ENCODE results near the gene RFX2. TPM values are rescaled to one million over a fixed set of nuclear protein-coding genes. Genes with fewer than 3 reads are reported as not detected.
A peak's percentile ranks its signal among the peaks of the same experiment; 100 is the strongest.
"Not testable (repeated sequence)": the region's sequence is repeated elsewhere in the genome, so short reads cannot be mapped to it uniquely, and the experiment has no call there.

Gene RFX2
- polyA plus RNA-seq, 4 donors, result 6.4 to 8.5 (median 7.6) TPM

GRCh38 chr19:5977222-5977784 is 133.0 kb downstream of the RFX2 start:
- no peak for DNase-seq (ENCODE audit: low read depth in 4 of 4, low spot score in 3 of 4)

DNA sequence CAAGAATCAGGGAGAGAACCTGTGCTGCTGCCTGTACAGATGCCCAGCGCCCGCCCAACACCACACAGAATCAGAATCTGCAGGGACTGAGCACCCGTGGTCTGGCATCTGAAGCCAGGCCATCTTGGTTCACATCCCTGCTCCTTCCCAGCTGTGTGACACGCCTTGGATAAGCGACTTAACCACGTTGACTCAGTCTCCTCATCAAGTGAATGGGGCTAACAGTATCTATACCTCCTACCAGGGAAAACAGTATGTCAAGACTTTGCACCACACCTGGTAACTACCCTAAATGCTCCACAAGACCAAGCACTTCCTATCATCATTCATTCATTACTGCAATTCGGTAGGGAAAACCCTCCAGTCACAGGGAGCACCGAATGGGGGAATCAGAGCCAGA is 133.5 kb downstream of the RFX2 start:
- no peak for DNase-seq (ENCODE audit: low read depth in 4 of 4, low spot score in 3 of 4)

- no peak for DNase-seq (ENCODE audit: low read depth in 4 of 4, low spot score in 3 of 4)
These were observed 134.9 kb downstream of the RFX2 start for GRCh38 chr19:5975388-5975728.

DNA sequence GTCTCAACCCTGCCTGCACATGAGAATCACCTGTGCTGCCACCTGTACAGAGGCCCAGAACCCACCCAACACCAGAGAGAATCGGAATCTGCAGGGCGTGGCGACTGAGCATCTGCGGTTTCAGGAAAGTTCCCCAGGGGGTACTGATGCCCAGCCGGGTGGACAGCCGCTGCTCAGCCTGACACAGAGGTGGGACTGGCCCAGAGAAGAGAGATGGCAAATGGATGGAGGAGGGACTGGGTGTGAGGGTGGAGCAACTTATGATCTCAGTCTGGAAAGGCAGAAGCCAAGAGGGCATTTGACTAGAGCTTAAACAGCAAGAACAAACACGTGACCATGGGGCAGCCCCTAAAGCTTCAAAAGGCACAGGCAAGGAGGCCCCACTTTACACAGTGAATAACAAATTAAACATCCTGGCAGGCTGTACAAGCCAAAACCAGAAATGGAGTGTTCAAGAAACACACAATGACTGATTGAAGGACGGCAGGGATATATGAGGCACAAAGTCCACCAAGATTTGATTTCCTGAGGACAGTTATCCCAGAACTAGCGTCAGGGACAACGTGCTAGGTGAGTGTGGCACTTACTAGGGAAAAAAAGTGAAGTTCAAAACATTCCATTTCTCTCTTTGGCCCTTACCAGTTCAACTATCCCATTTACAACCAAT is 135.4 kb downstream of the RFX2 start:
- DNase-seq (ENCODE audit: low read depth in 4 of 4, low spot score in 3 of 4), result no peak

DNA sequence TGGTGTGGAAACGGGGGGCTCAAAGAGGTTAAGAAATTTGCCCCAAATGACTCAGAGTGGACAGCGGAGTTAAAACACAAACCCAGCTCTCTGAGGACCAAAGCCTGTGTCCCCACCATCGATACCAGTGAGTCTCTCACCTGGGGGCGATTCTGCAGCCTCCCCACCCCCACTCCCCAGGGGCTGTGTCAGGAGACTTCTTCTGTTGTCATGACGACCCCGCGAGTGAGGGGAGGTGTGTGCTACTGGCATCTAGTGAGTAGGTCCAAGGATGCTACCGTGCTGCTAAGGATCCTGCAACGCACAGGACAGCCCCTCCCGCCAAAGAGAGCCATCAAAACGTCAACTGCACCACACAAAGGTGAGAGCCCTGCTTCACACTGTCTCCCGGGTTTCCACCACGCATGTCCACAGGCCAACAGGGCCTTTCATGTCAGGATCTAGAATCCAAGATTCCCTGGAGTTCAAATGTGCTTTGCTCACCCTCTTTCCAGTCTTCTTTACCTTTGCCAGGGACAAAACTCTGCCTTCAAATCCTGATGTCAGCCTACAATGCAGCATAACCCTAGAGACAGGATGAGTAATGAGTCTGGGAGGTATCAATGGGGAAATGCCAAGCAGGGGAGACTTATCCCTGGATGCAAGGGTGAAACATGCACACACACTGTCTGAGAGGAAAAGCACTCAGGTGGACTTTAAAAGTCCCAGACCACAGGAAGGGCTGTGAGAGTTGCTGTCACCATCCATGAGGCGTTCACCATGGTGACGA is 136.2 kb downstream of the RFX2 start:
- DNase-seq (ENCODE audit: low read depth in 4 of 4, low spot score in 3 of 4), result no peak

GRCh38 chr19:5973376-5973775 is 136.9 kb downstream of the RFX2 start:
- DNase-seq (ENCODE audit: low read depth in 4 of 4, low spot score in 3 of 4), result no peak

GRCh38 chr19:5972355-5972731 is 138.0 kb downstream of the RFX2 start:
- DNase-seq (ENCODE audit: low read depth in 4 of 4, low spot score in 3 of 4), result no peak

GRCh38 chr19:5971714-5972354 is 138.5 kb downstream of the RFX2 start:
- no peak for DNase-seq (ENCODE audit: low read depth in 4 of 4, low spot score in 3 of 4)

- no peak for DNase-seq (ENCODE audit: low read depth in 4 of 4, low spot score in 3 of 4)
These were observed 140.8 kb downstream of the RFX2 start for GRCh38 chr19:5969476-5969875.

DNA sequence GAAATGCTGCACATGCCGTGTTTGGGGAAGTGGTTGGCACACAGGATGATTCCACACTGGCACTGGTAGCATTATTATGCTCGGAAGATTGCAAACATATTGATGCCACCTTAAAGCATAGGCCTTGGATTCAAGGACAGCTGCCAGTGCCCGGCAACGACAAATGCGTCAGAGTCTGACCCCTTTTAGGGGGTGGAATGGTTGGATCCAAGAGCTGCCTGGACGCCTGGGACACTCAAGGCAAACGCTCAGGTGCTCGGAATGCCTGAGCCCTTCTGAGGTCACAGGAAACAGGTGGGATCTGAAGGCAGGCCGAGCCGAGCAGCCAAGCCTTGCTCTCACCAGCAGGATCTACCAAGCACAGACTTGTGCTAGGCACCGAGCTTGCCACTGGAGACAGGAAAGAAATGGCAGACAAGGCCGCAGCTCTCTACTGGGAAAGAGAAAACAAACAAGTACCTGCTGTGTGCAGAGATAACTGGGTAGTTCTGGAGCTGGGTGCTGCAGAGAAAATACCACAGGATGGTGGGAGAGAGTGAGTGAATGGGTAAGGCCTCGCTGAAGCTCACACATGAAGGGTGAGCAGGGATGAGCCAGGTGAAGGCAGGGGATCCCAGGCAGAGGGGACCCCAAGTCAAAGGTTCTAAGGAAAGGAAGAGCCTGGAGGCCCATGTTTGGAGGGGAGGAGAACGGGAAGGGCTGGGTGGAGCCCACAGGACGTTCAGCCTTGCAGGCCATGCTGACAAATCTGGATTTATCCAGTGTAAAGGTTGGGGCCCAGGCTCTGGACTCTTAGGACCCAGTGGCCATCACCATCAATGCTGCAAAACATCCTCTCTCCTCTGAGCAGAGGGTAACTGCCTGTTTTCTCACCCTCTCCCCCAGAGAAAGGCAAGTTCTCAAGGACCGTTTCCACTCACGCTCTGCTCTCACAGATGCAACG is 141.6 kb downstream of the RFX2 start:
- no peak for DNase-seq (ENCODE audit: low read depth in 4 of 4, low spot score in 3 of 4)

DNA sequence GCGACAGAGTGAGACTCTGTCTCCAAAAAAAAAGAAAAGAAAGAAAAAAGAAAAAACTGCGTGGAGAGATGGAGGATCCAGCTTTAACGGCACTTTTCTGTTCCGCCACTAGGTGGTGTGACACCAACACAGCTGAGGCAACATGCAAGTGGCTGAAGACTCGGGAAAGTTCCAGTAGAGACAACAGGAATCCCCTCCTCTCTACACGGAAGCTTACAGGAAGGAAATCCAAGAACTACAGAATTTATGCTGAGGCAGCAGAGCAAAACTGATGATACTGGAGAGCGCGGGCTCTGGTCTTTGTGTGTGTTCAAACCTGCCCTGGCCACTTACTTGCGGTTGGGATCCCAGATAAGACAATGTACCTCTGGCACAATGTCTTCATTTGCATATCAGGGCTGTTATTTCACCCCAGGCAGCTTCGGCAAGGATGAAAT is 142.3 kb downstream of the RFX2 start:
- peak in 2 of 4 donors; percentile 61 to 73 for DNase-seq (ENCODE audit: low read depth in 4 of 4, low spot score in 3 of 4)

GRCh38 chr19:5967571-5967970 is 142.7 kb downstream of the RFX2 start:
- DNase-seq (ENCODE audit: low read depth in 4 of 4, low spot score in 3 of 4), result no peak

DNA sequence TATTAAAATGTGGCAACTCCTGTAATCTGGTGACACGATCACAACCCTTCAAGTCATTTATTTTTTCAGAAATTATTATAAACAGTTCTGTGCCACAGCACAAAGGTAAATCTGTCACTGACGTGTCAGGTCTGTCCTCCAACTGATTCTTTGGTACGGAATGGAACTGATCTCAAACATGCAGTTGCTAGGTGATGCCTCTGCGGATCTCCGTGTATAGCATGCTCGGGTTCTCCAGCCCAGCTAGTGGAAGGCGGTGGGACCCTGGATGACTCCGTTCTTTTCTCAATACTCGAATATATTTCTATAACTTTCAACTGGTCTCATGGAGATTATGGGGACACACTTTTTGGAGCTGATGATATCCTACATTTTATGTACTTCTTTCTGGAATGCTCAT is 143.4 kb downstream of the RFX2 start:
- DNase-seq (ENCODE audit: low read depth in 4 of 4, low spot score in 3 of 4), result no peak

GRCh38 chr19:5966215-5966614 is 144.1 kb downstream of the RFX2 start:
- no peak for DNase-seq (ENCODE audit: low read depth in 4 of 4, low spot score in 3 of 4)

DNA sequence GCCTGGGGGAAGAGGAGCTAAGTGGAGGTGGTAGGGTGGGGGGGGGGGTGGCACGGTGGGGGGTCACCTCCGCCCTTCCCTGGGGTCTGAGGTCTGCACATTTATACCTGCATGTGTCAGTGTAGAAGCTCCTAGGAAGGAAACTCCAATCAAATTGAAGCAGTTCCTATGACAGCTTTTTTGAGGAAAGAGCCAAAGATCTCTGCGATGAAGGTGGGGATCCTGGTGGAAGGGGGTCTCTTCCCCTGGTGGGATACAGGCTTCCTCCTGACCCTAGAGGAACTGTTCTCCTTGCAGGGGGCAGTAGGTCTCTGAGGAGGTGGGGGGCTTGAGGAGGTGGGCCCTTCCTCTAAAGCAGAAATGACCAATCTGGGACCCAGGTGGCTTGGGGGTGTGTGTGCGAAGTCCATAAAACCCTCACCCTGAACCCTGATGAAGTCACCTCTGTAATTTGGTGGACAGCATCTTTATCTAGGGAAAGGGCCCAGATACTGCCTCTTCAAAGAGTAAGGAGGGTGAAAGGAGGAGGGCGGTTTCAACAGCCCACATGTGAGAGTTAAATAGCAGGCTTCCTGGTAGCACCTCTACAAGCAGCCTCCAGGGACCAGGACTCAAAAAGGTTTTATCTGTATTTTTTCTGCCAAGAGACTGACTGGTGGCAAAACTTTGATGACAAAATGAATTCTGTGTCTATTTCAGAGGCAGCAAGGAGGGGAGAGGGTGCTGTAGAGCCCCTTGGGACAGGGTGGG is 145.3 kb downstream of the RFX2 start:
- no peak for DNase-seq (ENCODE audit: low read depth in 4 of 4, low spot score in 3 of 4)

DNA sequence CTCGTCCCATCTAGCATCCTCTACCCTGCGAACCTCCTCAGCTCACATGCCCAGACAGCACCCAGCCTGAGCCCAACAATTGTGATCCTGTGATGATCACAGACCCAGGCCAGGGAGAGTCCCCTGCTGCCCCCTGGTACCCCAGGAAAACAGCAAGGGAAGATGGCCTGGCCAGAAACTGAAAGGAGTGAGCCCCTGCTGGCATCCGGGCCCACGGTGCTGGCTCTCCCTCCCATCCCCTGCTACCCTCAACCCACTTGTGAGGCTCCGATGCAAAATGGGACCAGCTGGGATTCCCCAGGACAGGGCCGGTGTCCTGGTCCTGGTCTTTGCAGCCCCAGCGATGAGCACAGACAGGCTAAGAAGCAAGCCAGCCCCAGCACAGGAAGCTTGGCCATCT is 146.4 kb downstream of the RFX2 start:
- no peak for DNase-seq (ENCODE audit: low read depth in 4 of 4, low spot score in 3 of 4)

DNA sequence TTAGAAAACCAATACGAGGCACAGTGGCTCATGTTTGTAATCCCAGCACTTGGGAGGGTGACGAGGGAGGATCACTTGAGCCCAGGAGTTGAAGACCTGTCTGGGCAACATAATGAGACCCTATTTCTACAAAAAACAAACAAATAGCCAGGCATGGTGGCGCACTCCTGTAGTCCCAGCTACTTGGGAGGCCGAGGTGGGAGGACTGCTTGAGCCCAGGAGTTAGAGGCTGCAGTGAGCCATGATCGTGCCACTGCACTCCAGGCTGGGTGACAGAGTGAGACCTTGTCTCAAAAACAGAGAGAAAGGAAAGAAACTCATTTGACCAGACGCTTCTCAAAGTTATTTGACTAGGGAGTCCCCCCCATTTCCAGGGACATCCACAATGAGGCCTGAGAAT is 147.0 kb downstream of the RFX2 start:
- not testable (repeated sequence) for DNase-seq (ENCODE audit: low read depth in 4 of 4, low spot score in 3 of 4)

DNA sequence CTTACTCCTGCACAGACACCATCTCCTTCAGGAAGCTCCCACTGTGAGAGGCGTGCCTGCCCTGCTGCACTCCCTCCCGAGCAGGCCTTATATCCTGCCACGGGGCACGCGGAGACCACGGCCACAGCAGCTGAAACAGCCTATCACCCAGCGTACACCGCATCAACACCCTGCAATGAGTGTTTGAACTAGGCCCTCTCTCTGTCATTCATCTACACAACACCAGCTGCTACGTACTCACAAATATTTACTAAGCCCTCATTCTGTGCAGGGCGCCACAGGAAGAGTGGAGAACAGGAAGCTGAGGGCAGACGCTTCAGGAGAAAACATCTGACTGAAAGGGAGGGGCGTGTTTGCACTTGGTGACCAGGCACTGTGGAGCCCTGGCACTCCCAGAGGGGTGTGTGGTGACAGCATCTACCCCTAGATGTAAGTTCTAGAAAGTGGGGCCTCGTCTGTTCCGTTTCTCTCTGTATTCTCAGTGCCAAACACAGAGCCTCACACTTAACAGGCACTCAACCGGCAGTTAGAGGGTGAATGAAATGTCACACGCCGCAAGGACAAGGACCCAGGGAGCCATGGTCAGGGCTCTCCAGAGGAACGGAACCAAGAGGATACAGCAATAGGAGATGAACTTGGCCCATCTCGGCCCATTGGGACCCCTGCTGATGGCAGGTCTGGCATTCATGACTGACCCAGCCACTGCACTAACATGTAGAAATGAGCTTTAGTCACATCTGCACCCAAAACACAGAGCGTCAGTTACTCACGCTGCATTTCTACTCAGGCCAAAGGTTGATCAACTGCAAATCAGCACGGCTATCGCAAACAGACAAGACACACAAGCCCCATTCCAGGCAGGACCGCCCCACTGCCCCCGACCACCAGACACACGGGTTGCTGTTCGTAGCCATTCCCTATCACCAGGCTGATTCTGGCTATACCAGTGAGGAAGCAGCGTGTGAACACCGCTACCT is 148.0 kb downstream of the RFX2 start:
- DNase-seq (ENCODE audit: low read depth in 4 of 4, low spot score in 3 of 4), result no peak

- DNase-seq (ENCODE audit: low read depth in 4 of 4, low spot score in 3 of 4), result not testable (repeated sequence)
These were observed 148.7 kb downstream of the RFX2 start for GRCh38 chr19:5961641-5961968.

Data from right renal pelvis (tissue), 4 donors.